HG03139 (cell line): ENCODE measurements around the gene FHAD1.

Source experiments
- ATAC-seq: cut with Tn5 transposase; IDR thresholded peaks from one replicate; pipeline ENCODE4 v1.9.1; 2021; ENCODE audit not compliant: unreplicated experiment

The FHAD1 gene

DNA sequence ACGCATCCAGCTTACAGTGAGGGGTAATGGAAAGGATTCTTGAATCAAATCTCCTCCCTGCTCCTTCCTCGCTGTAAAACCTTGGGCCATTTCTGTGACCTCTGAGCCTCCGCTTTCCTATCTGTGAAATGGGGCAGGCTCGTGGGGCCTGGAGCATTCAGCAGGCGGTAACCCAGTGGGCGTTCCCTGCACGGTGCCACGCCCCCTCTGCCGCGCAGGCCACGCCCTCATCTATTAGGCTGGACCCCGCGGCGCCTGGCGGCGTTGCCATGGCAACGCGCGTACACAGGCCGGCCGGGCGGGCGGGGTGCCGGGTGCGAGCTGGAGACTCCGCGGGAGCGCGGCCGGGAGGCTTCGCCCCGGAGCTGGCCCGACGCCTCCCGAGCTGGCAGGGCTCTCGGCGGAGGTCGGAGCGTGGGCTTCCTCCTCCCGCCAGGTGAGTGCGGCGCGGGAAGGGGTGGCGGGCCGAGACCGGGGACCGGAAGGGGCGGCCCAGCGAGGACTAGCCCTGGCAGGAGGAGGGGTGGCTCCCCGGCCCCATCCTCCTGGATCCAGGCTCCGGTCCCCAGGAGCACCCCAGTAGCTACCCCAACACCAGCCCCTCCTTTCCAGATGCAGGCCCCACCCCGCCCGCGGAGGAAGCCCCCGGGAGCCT is at the start of gene FHAD1:
Gene FHAD1 (plus strand): TSS at position 264 of the 655 bp plus-strand sequence. CDS start 4,562 bp downstream, outside the sequence.
- ATAC-seq = no peak

DNA sequence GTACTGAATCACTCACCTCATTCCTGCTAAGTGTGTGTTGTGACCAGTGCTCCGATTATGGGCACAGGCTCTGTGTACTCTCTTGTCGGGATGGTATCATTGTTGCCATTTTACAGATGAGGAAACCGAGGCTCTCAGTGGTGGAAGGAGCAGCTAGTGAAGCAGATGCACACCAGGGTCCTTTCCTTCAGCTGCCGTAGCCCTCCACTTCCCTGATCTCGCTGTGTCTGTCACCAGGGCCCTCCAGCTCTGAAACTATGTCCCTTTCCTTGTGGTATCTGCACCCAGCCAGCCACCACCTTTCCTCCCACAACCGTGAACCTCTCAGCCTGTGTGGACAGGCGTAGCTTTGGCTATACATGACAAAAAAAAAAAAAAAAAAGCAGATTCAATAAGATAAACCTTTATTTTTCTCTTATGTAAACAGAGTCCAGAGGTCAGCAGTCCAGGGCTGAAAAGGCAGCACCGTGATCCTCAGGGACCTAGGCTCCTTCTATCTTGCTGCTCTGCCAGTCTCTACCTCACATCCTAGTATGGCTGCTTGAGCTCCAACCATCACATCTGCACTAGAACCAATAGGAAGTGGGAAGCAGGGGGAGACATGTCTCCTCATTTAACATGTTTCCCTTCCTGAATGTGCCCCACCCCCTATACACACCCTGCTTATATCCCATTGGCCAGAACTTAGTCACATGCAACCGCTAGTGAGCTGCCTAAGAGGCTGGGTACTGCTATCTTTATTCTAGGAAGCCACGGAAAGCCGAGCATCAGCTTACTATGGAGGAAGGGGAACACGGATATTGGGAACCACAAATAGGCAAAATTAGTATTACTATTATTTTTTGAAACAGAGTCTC is 49.2 kb upstream of the FHAD1 start:
- ATAC-seq = no peak

GRCh38 chr1:15198684-15199083 is 48.3 kb upstream of the FHAD1 start:
- ATAC-seq = no peak

DNA sequence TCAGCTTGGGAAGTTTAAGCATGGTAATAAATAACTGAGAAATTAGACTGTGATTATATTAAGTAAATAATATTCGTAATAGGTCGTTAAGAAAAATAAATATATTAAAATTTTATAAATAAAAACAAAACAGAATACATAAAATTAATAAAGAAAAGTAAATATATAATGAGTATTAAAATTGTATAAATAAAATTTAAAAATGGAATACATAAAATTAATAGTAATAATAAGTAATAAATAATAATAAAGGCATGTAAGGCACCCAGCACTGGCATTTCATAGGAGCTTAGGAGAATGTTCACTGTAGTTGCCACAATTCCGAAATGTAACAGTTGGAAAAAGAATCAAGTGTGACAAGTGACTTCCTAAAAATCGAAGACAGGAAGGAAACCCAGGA is 45.8 kb upstream of the FHAD1 start:
- ATAC-seq = no peak

DNA sequence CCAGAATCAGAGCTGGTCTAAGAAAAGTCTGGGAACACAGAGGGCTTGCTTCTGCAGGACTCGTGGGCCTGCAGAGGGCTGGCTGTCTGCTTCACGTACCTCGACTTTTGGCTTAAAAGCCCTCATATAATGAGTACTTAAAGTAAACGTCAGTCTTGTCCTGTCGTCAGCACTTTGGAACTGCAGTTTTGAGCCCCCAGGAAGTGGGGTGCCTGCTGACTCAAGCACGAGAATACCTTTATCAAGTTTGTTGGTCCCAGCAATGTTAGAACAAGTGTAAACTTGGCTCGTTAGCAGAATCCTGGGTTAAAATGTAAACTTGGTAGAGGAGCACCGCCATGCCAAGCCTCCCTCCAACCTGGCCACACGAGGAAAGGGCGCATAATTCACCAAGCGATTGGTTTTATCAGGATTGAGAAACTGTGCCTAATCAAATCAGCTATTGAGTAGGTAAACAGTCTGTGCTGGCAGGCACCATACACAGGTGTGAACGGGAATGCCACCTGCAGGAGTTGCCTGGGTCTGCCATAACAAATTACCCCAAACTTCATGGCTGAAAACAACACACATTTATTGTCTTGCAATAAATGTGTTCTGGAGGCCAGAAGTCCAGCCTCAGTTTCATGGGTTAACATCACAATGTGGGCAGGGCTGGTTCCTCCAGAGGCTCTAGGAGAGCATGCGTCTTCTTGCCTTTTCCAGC is 45.0 kb upstream of the FHAD1 start:
- ATAC-seq = no peak

DNA sequence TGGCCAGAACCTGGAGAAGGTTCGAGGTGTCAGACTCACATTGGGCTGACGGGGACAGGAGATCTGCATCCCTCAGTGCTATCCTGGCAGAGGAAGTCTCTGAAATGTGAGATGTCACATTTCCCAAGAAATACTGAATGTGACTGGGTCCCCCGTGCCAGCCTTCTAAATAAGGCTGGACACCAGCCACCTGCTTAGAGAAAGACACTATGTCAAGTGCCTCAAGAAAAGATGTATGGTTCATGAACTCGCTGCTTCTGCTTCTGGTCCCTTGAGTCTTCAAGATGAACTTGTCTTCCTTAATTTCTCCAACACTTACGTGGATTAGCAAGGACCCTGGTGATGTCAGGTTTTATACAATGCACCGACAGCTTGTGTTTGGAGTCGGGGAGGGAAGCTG is 42.1 kb upstream of the FHAD1 start:
- ATAC-seq = no peak

- ATAC-seq = no peak
Measured at GRCh38 chr1:15205586-15206346, 41.3 kb upstream of the FHAD1 start.

DNA sequence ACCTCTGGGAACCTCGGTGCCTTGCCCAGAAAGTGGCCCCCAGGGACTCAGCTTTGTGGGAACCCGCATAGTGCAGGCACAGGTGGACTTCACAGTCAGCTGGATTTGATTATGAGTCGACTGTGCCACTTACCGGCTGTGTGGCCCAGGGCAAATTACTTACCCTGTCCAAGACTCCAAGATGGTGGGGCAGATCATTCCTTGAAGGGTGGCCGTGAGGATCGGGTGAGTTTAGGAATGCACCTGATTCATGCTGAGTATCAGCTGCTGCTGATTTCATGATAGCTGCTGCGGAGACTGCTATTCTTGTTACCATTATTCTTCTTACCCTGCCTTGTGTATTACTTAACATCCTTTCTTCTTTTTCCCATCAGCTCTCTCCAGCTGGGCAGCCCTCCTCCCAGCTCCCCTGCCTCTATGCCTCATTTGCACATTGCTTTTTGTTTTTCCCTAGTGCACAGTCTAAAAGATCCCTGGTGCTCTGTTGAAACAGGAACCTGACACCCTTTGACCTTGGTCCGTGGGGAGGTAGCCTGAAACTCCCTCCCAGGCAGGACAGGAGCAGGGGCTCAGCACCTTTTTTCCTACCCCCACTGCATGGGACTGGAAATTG is 40.5 kb upstream of the FHAD1 start:
- no peak for ATAC-seq

GRCh38 chr1:15207031-15207828 is 39.8 kb upstream of the FHAD1 start:
- no peak for ATAC-seq

DNA sequence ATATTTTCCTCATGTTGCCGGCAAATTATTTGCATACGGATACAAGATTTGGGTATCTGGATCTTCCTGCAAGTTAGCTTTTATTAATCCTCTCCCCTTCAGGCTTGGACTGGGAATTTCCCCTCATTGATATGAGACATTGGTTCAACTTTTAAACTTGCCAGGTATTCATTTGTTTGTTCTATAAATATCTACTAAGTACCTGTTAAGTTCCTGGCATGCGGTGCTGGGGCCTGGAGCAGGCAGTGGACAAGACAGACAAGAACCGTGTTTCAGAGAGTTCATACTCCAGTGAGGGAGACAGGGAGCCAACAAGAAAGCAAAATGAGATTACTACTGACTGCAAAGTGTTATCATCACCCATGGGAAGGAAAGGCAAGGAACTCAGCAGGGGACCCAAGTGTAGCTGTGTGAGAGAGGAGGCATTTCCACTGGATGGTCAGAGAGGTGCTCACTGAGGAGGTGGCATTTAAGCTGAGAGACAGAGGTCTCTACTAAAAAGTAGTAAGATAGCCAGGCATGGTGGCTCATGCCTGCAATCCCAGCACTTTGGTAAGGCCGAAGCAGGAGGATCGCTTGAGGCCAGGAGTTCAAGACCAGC is 39.1 kb upstream of the FHAD1 start:
- no peak for ATAC-seq

- no peak for ATAC-seq
Measured at GRCh38 chr1:15210651-15211375, 36.2 kb upstream of the FHAD1 start.

- no peak for ATAC-seq
Measured at GRCh38 chr1:15211424-15211823, 35.6 kb upstream of the FHAD1 start.

DNA sequence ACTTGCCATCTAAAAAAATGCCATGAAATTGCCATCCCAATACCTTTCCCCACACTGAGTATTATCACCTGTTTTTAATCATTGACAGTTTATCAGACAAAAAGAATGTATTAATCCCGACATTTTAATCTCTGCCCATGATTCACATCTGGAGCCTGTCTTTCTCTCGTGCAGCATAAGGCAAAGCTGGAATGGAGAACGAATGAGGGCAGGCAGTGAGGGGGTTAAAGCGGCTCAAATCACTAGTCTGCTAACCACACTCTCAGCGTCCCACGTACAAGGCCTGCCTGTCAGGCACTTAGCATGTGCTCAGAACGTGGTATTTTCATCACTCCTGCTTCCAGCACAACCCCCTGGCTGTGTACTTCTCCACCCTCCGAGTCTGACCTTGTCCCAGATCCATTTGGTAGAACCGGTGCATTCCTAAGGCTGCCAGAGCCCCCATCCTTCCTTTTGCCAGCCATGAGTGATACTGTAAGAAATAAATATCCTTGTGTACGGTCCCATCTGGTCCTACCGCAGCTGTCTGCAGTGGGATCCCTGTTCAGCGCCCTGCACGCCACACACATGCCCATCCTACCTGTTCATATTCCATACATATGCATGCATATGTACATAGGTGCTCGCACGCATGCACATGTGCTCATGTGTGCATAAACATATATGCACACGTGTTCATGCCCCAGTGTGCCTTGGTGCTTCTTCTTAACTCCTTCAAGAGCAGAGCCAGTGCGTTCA is 34.6 kb upstream of the FHAD1 start:
- ATAC-seq = no peak

GRCh38 chr1:15212954-15213291 is 34.1 kb upstream of the FHAD1 start:
- no peak for ATAC-seq

DNA sequence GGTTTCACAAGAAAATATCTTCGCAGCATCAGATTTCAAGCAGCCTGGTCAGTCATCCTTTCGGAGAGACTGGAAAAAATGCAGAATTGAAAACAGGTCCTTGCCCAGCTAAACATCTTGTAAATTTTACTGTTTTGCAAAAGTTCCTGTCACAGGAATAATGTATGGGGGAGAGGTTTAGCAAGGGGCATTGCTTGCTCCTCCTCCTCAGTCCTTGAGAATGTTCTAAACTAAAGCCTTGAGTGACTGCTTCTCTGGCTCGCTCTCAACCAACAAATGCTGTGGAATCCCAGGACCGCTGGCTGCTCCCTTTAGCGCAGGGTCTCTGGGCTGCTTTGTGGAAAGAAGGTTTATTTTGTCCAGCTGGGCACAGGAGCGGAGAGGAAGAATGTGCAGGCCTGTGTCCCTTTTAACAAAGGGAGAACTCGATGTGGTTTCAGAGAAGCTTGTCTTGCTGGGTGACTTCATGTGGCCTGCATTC is 33.6 kb upstream of the FHAD1 start:
- no peak for ATAC-seq

GRCh38 chr1:15214527-15214926 is 32.5 kb upstream of the FHAD1 start:
- ATAC-seq = no peak

DNA sequence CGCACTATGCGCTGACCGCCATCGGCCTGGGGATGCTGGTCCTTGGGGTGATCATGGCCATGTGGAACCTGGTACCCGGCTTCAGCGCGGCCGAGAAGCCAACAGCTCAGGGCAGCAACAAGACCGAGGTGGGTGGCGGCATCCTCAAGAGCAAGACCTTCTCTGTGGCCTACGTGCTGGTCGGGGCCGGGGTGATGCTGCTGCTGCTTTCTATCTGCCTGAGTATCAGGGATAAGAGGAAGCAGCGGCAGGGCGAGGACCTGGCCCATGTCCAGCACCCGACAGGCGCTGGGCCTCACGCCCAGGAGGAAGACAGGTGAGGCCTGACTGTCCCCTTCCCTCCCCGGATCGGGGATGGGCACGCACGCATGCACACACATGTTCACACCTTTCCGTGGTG is 31.9 kb upstream of the FHAD1 start:
- ATAC-seq = no peak

DNA sequence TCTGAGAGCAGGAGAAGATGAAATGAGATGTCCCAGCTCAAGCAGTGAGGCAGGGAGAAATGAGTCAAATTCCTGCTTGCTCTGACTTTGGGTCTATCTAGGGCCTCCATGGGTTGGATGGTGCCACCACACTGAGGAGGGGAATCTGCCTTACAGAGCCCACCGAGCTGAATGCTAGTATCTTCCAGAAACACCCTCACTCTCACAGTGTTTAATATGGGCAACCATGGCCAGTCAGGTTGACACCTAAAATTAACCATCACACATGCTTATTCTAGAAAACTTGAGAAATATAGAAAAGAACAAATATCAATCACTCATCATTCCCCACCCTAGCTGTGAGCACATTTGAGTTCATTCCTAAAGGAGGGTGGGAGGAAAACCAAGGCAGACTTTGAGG is 29.4 kb upstream of the FHAD1 start:
- no peak for ATAC-seq
